ENCODE measurements around the gene TCP1. TPM values are rescaled to one million over a fixed set of nuclear protein-coding genes. Genes with fewer than 3 reads are reported as not detected.

The TCP1 gene
- total and polyA plus RNA-seq, 10 donors: 74.3 to 136 (median 111) TPM

DNA sequence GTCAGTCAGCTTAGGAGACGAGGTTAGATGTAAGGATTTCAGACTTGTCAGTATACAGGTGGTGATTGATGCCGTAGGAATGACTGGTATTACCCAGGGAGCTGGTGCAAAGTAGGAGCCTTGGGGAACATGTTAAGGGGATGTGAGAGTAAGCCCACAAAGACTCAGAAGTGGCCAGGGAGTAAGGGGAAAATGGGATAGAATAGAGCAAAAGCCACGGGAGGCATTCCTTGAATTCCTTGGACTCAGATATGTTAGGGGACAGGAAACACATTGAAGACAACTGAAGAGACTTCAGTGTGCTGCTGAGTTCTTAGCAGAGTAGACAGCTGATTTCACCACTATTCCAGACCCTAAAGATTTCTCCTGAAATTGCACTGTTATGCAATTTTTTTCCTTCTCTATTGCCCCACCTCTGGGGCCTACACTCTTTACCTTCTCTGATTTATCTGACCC is 28.8 kb downstream of the TCP1 start:
- TF ChIP-seq POLR2A (IDR thresholded peaks at IDR 0.05) (no peak), POLR2AphosphoS5 (IDR thresholded peaks at IDR 0.05) (no peak)
- TF ChIP-seq, protein P1, sequence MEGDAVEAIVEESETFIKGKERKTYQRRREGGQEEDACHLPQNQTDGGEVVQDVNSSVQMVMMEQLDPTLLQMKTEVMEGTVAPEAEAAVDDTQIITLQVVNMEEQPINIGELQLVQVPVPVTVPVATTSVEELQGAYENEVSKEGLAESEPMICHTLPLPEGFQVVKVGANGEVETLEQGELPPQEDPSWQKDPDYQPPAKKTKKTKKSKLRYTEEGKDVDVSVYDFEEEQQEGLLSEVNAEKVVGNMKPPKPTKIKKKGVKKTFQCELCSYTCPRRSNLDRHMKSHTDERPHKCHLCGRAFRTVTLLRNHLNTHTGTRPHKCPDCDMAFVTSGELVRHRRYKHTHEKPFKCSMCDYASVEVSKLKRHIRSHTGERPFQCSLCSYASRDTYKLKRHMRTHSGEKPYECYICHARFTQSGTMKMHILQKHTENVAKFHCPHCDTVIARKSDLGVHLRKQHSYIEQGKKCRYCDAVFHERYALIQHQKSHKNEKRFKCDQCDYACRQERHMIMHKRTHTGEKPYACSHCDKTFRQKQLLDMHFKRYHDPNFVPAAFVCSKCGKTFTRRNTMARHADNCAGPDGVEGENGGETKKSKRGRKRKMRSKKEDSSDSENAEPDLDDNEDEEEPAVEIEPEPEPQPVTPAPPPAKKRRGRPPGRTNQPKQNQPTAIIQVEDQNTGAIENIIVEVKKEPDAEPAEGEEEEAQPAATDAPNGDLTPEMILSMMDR (IDR thresholded peaks at IDR 0.05 in 8 of 11, conservative IDR thresholded peaks at IDR 0.05 in 3 of 11): no peak
- H3K4me3 ChIP-seq: peak overlapping the region in 4 of 8 donors; percentile 72 to 99 (median 86)
- intact Hi-C loops (cut with DNase I; ENCODE audit: low total_unique reads): loop anchor here (5.0 kb wide), 1 partner anchor 33 kb away; the partner anchor contains the start of gene WTAP
- no peaks in the 10 kb centered on the region for H3K27me3 ChIP-seq (replicated peaks in 1 of 7)
- H3K27ac ChIP-seq: peak overlapping the region in 7 of 8 donors; percentile 96 to 99 (median 98)
- peaks cover 0 to 39% (median 22%) of the 10 kb centered on the region in 6 donors for H3K4me1 ChIP-seq
- DNase-seq: no peak
- H3K9me3 ChIP-seq: no peaks in the 10 kb centered on the region
- H3K36me3 ChIP-seq: peaks cover 0 to 55% (median 22%) of the 10 kb centered on the region in 6 donors
- 59 to 75% (median 66%) methylated on average over 3 of the region's 3 CpGs for WGBS, 5 donors

DNA sequence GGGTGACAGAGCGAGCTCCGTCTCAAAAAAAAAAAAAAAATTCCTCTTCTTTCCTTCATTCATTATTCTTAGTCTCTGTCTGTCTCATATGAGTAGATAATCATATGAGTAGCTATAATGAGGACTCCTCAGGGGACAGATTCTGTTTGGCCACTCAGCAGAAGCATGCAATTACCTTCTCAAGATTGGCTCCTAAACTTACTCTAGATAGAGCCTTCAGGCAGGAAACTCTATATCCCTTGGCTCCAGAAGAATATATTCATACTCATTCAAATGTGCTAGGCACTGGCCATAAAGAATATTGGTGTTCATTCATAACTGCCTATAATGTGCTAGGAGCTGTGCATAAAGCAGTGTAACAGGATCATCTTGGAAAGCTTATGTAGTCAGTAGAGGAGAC is 29.8 kb downstream of the TCP1 start:
- Histone ChIP-seq H3K36me3 (peaks cover 0 to 55% (median 30%) of the 10 kb centered on the region in 6 donors), H3K4me1 (peaks cover 0 to 39% (median 22%) of the 10 kb centered on the region in 6 donors), H3K27me3 (replicated peaks in 1 of 7) (no peaks in the 10 kb centered on the region), H3K9me3 (no peaks in the 10 kb centered on the region), H3K4me3 (no peak overlapping the region), H3K27ac (peak overlapping the region in 3 of 8 donors; percentile 6 to 99 (median 96))
- intact Hi-C loops (cut with DNase I; ENCODE audit: low total_unique reads): loop anchor here (5.0 kb wide), 1 partner anchor 32 kb away; the partner anchor contains the start of gene WTAP
- no peak for DNase-seq
- TF ChIP-seq POLR2A (IDR thresholded peaks at IDR 0.05): no peak
- TF ChIP-seq POLR2AphosphoS5 (IDR thresholded peaks at IDR 0.05): no peak
- TF ChIP-seq, protein P1 (IDR thresholded peaks at IDR 0.05 in 8 of 11, conservative IDR thresholded peaks at IDR 0.05 in 3 of 11): no peak
- WGBS, 5 donors: 11 to 74% (median 66%) methylated on average over 1 to 2 of the region's 2 CpGs; no CpG with 5 or more reads in 1 of the 5 donors

DNA sequence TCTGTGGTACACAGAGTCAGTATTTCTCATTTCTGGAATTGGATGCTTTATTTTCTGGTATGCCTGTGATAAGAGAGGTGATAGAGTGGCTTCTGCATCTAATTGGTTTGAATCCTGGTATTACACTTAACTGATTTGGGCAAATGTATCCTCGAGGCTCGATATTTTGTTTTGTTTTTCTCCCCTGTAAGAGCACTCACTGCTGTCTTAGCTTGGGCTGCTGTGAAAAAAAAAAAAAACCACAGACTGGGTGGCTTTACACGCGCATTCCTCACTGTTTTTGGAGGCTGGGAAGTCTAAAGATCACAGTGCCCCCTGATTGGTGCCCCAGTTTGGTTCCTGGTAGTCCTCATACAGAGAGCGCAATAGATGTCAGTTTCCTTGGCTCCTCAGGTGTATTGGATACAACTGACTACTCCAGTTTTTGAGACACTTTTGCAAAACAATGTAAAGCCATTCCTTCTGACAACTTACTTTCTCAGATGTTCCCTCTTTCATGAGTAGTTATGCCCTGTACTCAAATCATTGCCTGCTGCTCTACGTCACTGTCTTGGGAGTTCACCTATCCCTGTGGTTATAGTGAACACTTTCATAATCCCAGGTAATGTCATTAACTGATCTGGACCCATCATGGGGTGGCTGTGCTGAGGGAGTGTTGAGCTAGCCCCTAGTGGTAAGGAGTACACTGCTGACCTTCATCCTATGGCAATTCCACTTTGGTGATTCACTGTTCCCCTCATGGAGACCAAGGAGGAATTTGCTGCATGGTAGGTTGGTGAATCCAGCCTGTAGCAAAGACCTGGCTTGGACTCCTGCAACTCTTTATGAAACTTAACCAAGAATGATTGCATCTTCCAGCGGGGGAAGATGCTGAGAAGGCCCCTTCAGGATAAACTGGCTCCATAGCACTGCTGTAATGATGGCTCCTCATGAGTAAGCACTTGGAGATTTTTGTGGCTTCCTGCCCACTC is 31.1 kb downstream of the TCP1 start:
- Histone ChIP-seq H3K4me3 (no peak overlapping the region), H3K36me3 (peaks cover 0 to 59% (median 42%) of the 10 kb centered on the region in 6 donors), H3K4me1 (peaks cover 0 to 27% (median 22%) of the 10 kb centered on the region in 6 donors), H3K27ac (no peak overlapping the region), H3K27me3 (replicated peaks in 1 of 7) (no peaks in the 10 kb centered on the region), H3K9me3 (no peaks in the 10 kb centered on the region)
- no peak for DNase-seq
- TF ChIP-seq POLR2AphosphoS5 (IDR thresholded peaks at IDR 0.05): peak in 1 of 3 donors; percentile 5
- TF ChIP-seq, protein P1 (IDR thresholded peaks at IDR 0.05 in 8 of 11, conservative IDR thresholded peaks at IDR 0.05 in 3 of 11): no peak
- 93 to 96% (median 95%) methylated on average over 7 of the region's 7 CpGs for WGBS, 5 donors
- intact Hi-C loops (cut with DNase I; ENCODE audit: low total_unique reads): no loop called here

DNA sequence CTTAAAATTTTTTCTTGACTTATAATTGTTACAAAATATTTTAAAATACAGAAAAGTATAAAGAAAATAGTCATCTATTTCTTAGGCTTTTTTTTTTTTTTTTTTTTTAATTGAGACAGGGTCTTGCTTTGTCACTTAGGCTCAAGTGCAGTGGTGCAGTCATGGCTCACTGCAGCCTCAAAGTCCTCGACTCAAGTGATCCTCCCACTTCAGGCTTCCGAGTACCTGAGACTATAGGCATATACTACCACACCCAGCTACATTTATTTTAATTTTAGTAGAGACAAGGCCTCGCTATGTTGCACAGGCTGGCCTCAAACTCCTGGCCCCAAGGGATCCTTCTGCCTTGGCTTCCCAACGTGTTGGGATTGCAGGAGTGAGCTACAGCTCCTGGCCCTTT is 32.9 kb downstream of the TCP1 start:
- peaks cover 0 to 18% (median 13%) of the 10 kb centered on the region in 6 donors for H3K4me1 ChIP-seq
- no peaks in the 10 kb centered on the region for H3K9me3 ChIP-seq
- WGBS, 5 donors: 96 to 97% (median 96%) methylated on average over 4 of the region's 4 CpGs
- peaks cover 0 to 76% (median 56%) of the 10 kb centered on the region in 6 donors for H3K36me3 ChIP-seq
- intact Hi-C loops (cut with DNase I; ENCODE audit: low total_unique reads): no loop called here
- H3K4me3 ChIP-seq: no peak overlapping the region
- H3K27ac ChIP-seq: no peak overlapping the region
- DNase-seq: no peak
- no peaks in the 10 kb centered on the region for H3K27me3 ChIP-seq (replicated peaks in 1 of 7)
- peak in 1 of 3 donors; percentile 28 for TF ChIP-seq POLR2AphosphoS5 (IDR thresholded peaks at IDR 0.05)
- TF ChIP-seq, protein P1 (IDR thresholded peaks at IDR 0.05 in 8 of 11, conservative IDR thresholded peaks at IDR 0.05 in 3 of 11): no peak
